ENCODE results near the gene LHX8.

The LHX8 gene

GRCh38 chr1:75133750-75134646 is at the start of gene LHX8:
TSS of gene LHX8 (plus strand) at chr1:75134388. CDS start at chr1:75136615, 2,227 bp downstream.
- ChIA-PET POLR2A (no interaction called here), CTCF (no interaction called here)
- H3K4me3 ChIP-seq (ENCODE audit: low read depth, low read length) = no peak within 1 kb of the TSS
- H3K36me3 ChIP-seq (ENCODE audit: control insufficient read depth in 2 of 2, insufficient read depth in 1 of 2, low read length in 2 of 2) = no peaks in the 10 kb centered on the region
- H3K9me3 ChIP-seq (ENCODE audit: control insufficient read depth, insufficient read depth, low read depth, low read length) = no peaks in the 10 kb centered on the region
- H3K27ac ChIP-seq (ENCODE audit: extremely low read depth, low read depth, low read length) = no peak within 1 kb of the TSS
- TF ChIP-seq ZSCAN4 (tag by site-specific recombination; IDR thresholded peaks at IDR 0.05) (no peak), CTCF (tag by site-specific recombination; IDR thresholded peaks at IDR 0.05) (no peak), GLIS2 (tag by site-specific recombination; IDR thresholded peaks at IDR 0.05) (no peak), ZNF664 (tag by site-specific recombination; IDR thresholded peaks at IDR 0.05) (no peak), ZNF416 (tag by site-specific recombination; IDR thresholded peaks at IDR 0.05) (no peak), ZNF132 (tag by site-specific recombination; IDR thresholded peaks at IDR 0.05; ENCODE audit: borderline replicate concordance) (no peak), KLF8 (tag by site-specific recombination; IDR thresholded peaks at IDR 0.05) (no peak)
- no peaks in the 10 kb centered on the region for H3K4me1 ChIP-seq (ENCODE audit: control insufficient read depth, insufficient read depth, low read length)

GRCh38 chr1:75085931-75086330 is 48.3 kb upstream of the LHX8 start:
- Histone ChIP-seq H3K9me3 (ENCODE audit: control insufficient read depth, insufficient read depth, low read depth, low read length) (no peaks in the 10 kb centered on the region), H3K4me3 (ENCODE audit: low read depth, low read length) (no peak overlapping the region), H3K4me1 (ENCODE audit: control insufficient read depth, insufficient read depth, low read length) (no peaks in the 10 kb centered on the region), H3K36me3 (ENCODE audit: control insufficient read depth in 2 of 2, insufficient read depth in 1 of 2, low read length in 2 of 2) (no peaks in the 10 kb centered on the region), H3K27ac (ENCODE audit: extremely low read depth, low read depth, low read length) (no peak overlapping the region)
- TF ChIP-seq REPIN1 (tag by site-specific recombination; IDR thresholded peaks at IDR 0.05; ENCODE audit: low read depth) (no peak), MEIS1 (CRISPR knock-in tag; IDR thresholded peaks at IDR 0.05; ENCODE audit: borderline replicate concordance) (no peak), GLI4 (tag by site-specific recombination; IDR thresholded peaks at IDR 0.05) (no peak), CTCF (tag by site-specific recombination; IDR thresholded peaks at IDR 0.05) (no peak)
- POLR2A ChIA-PET = no interaction called here
- CTCF ChIA-PET = interaction anchor here (0.6 kb wide), 1 partner anchor 9 kb away, joined by 4 read pairs; no protein-coding TSS in a partner anchor

GRCh38 chr1:75087278-75087677 is 46.9 kb upstream of the LHX8 start:
- Histone ChIP-seq H3K4me3 (ENCODE audit: low read depth, low read length) (no peak overlapping the region), H3K4me1 (ENCODE audit: control insufficient read depth, insufficient read depth, low read length) (no peaks in the 10 kb centered on the region), H3K27ac (ENCODE audit: extremely low read depth, low read depth, low read length) (no peak overlapping the region), H3K9me3 (ENCODE audit: control insufficient read depth, insufficient read depth, low read depth, low read length) (no peaks in the 10 kb centered on the region), H3K36me3 (ENCODE audit: control insufficient read depth in 2 of 2, insufficient read depth in 1 of 2, low read length in 2 of 2) (no peaks in the 10 kb centered on the region)
- POLR2A ChIA-PET = no interaction called here
- CTCF ChIA-PET = no interaction called here
- no peak for TF ChIP-seq ZNF211 (tag by site-specific recombination; IDR thresholded peaks at IDR 0.05; ENCODE audit: low read depth)
- TF ChIP-seq BCL6B (tag by site-specific recombination; IDR thresholded peaks at IDR 0.05) = no peak
- TF ChIP-seq ZNF112 (tag by site-specific recombination; IDR thresholded peaks at IDR 0.05) = no peak
- TF ChIP-seq PRDM6 (tag by site-specific recombination; IDR thresholded peaks at IDR 0.05) = no peak
- no peak for TF ChIP-seq ZNF114 (tag by site-specific recombination; IDR thresholded peaks at IDR 0.05)
- no peak for TF ChIP-seq ZNF354C (tag by site-specific recombination; IDR thresholded peaks at IDR 0.05; ENCODE audit: borderline replicate concordance, low read depth)
- no peak for TF ChIP-seq YY1 (tag by site-specific recombination; IDR thresholded peaks at IDR 0.05)
- TF ChIP-seq ZNF560 (tag by site-specific recombination; IDR thresholded peaks at IDR 0.05; ENCODE audit: borderline replicate concordance) = no peak
